Psoas muscle (tissue), 8 donors: Measurements from ENCODE around the gene DCC. TPM values are rescaled to one million over a fixed set of nuclear protein-coding genes. Genes with fewer than 3 reads are reported as not detected.

Experiments used
- ATAC-seq, 4 donors: fragments of 200-7000 bp; cut with Tn5 transposase; one replicate each; pipeline ENCODE4 v1.9.1; 2020; ENCODE audit warnings: moderate library complexity in 3 of 4, mild to moderate bottlenecking in 2 of 4
- DNase-seq, 2 donors: peaks; one replicate each; pipeline ENCODE4 v3.0.0-alpha.2; 2020
- H3K27ac ChIP-seq: fragments of 200-600 bp; one replicate; pipeline ENCODE4 v1.8.0; 2022
- H3K27me3 ChIP-seq, 3 donors: fragments of 200-600 bp in 1 of 3; one replicate each; pipeline versions ENCODE4 v1.6.1 to v1.8.0; 2013 to 2022; ENCODE audit warnings: low read length in 2 of 3, mild to moderate bottlenecking in 2 of 3, moderate library complexity in 1 of 3; ENCODE audit not compliant: insufficient read depth in 3 of 3
- H3K36me3 ChIP-seq, 2 donors: fragments of 200-600 bp in 1 of 2; one replicate each; pipeline versions ENCODE4 v1.6.1 to v1.8.0; 2013 to 2022; ENCODE audit warnings: low read depth in 1 of 2, mild to moderate bottlenecking in 1 of 2, moderate library complexity in 1 of 2; ENCODE audit not compliant: insufficient read depth in 1 of 2
- H3K4me1 ChIP-seq: fragments of 200-600 bp; one replicate; pipeline ENCODE4 v1.8.0; 2022
- H3K4me3 ChIP-seq: fragments of 200-600 bp; one replicate; pipeline ENCODE4 v1.8.0; 2022; ENCODE audit warnings: mild to moderate bottlenecking
- H3K9me3 ChIP-seq: fragments of 200-600 bp; one replicate; pipeline ENCODE4 v1.8.0; 2022
- WGBS, 3 donors: extraction: QIAGEN DNeasy Blood & Tissue Kit; methylation state at CpG; one replicate each; pipeline versions ENCODE4 v1.1.6 to v1.1.7; 2013; 5-methylcytosine and 5-hydroxymethylcytosine counted together
- intact Hi-C, 2 donors: fragments of 100-400 bp; cut with DNase I; formaldehyde crosslinking; loops; one replicate each; pipeline versions ENCODE4 v1.11.0 to v1.14.2; 2022
- polyA plus RNA-seq, 3 donors: library from polyadenylated mRNA; stranded (reverse); fragments of 200-250 nt; gene quantifications; one replicate each; pipeline ENCODE4 v1.2.3, GENCODE V29; 2013
- total RNA-seq, 4 donors: library from RNA; stranded (reverse); fragmentation: NEBNext Ultra II Directional in 2 of 4; extraction: Animal tissue kit (Norgen Biotek cat#: 25700) in 2 of 4; gene quantifications; one replicate each; pipeline versions ENCODE4 v1.2.1 to v1.2.4, GENCODE V29; 2021 to 2023
- TF ChIP-seq, protein P1 (sequence below): fragments of 200-600 bp; IDR thresholded peaks from one replicate; pipeline ENCODE4 v1.8.0; 2022; ENCODE audit warnings: antibody characterized with exemption
- donor health status: healthy with polysubstance abuse.
- donor health status: DM: no; HTN: no; CAD: no; lungs with moderate emphysema.
- donor health status: Bipolar disorder and iron deficiency.
- donor health status: healthy.
- donor health status: DM: yes; HTN: yes; CAD: no.
- donor health status: DM: no; HTN: no; CAD: no.
- donor health status: DM: no; HTN: no; CAD: no.
- donor health status: DM: yes; HTN: yes; CAD: no.

Gene DCC
- total and polyA plus RNA-seq, 7 donors = 0.01 to 0.02 TPM; not detected in 5

DNA sequence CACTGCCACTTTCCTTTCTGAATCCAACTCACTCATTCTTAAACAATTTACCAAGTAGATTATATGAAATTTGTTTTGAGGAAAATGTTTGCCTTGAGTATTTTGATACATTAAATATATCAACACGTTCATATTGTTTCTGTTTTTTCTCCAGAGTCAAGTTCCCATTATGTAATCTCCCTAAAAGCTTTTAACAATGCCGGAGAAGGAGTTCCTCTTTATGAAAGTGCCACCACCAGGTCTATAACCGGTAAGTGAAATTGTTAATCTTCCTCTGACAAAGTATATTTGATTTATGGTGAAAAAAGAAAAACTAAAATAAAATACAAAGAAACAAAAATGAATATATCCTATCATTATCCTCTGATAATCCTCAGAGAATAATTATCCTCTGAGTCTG is 1045.9 kb downstream of the DCC start:
- intact Hi-C loops = no loop called here
- Histone ChIP-seq H3K9me3 (no peaks in the 10 kb centered on the region), H3K36me3 (no peaks in the 10 kb centered on the region), H3K27me3 (no peaks in the 10 kb centered on the region), H3K4me1 (no peaks in the 10 kb centered on the region), H3K27ac (no peak overlapping the region), H3K4me3 (no peak overlapping the region)
- DNase-seq (no peak), ATAC-seq (no peak)
- TF ChIP-seq, protein P1, sequence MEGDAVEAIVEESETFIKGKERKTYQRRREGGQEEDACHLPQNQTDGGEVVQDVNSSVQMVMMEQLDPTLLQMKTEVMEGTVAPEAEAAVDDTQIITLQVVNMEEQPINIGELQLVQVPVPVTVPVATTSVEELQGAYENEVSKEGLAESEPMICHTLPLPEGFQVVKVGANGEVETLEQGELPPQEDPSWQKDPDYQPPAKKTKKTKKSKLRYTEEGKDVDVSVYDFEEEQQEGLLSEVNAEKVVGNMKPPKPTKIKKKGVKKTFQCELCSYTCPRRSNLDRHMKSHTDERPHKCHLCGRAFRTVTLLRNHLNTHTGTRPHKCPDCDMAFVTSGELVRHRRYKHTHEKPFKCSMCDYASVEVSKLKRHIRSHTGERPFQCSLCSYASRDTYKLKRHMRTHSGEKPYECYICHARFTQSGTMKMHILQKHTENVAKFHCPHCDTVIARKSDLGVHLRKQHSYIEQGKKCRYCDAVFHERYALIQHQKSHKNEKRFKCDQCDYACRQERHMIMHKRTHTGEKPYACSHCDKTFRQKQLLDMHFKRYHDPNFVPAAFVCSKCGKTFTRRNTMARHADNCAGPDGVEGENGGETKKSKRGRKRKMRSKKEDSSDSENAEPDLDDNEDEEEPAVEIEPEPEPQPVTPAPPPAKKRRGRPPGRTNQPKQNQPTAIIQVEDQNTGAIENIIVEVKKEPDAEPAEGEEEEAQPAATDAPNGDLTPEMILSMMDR = no peak
- 62 to 65% (median 64%) methylated on average over 3 of the region's 3 CpGs for WGBS, 3 donors

DNA sequence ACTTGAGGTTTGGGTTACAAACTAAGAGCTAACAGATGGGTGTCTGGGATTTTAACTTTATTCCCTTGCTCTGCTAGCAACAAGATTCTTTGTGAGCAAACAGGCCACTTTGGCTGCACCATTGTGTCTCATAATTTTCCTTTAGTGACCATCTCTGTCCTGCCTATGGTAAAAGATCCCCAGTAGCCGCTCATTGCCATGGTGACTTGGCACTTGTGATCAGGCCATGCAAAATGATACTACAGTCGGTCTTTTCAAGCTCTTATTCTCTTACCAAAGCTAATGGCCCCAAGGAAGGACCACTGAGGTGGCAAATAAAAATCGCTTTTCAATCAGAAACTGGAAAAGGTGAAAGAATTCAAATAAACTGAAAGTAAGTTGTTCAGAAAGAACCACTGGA is 1047.6 kb downstream of the DCC start:
- no peaks in the 10 kb centered on the region for H3K9me3 ChIP-seq
- H3K27me3 ChIP-seq = no peaks in the 10 kb centered on the region
- ATAC-seq (no peak), DNase-seq (no peak)
- TF ChIP-seq, protein P1 = no peak
- H3K4me1 ChIP-seq = no peaks in the 10 kb centered on the region
- intact Hi-C loops = no loop called here
- no peaks in the 10 kb centered on the region for H3K36me3 ChIP-seq
- 53 to 70% (median 67%) methylated on average over 3 of the region's 3 CpGs for WGBS, 3 donors
- no peak overlapping the region for H3K4me3 ChIP-seq
- H3K27ac ChIP-seq = no peak overlapping the region

DNA sequence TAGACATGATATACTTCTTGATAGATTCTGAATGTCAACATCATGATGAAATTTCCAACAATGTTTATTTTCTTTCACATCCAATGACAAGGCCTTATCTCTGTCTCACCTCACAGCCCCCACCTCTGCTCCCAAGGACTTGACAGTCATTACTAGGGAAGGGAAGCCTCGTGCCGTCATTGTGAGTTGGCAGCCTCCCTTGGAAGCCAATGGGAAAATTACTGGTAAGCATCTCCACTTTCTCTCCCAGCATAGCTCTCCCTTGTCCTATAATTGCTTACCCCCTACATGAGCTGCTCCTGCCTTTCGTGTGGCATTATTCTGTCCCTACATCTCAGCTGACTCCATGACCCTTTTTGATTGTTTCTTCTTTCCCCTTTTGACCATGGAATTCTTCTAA is 1062.7 kb downstream of the DCC start:
- Histone ChIP-seq H3K4me3 (no peak overlapping the region), H3K4me1 (no peaks in the 10 kb centered on the region), H3K27me3 (no peaks in the 10 kb centered on the region), H3K9me3 (no peaks in the 10 kb centered on the region), H3K27ac (no peak overlapping the region), H3K36me3 (no peaks in the 10 kb centered on the region)
- intact Hi-C loops = no loop called here
- TF ChIP-seq, protein P1 = no peak
- DNase-seq (no peak), ATAC-seq (no peak)
- 70 to 72% (median 72%) methylated on average over 3 of the region's 3 CpGs for WGBS, 3 donors

DNA sequence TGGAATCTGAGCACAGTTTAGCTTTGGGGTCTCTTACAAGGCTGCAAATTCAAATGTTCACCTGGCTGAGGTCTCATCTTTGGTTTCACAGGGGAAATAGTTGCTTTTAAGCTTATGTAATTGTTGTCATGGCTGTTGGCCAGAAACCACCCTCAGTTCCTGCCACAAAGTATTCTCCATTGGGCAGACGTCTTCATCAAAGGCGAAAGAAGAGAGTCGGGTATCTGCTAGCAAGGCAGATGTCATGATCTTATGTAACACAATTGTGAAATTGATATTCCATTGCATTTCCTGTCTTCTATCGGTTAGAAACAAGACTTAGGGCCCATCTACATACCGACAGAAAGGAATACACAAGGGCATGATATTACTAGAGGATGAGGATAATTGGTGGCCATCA is 1068.3 kb downstream of the DCC start:
- no peak for ATAC-seq
- 75 to 83% (median 78%) methylated on average over 5 of the region's 5 CpGs for WGBS, 3 donors

DNA sequence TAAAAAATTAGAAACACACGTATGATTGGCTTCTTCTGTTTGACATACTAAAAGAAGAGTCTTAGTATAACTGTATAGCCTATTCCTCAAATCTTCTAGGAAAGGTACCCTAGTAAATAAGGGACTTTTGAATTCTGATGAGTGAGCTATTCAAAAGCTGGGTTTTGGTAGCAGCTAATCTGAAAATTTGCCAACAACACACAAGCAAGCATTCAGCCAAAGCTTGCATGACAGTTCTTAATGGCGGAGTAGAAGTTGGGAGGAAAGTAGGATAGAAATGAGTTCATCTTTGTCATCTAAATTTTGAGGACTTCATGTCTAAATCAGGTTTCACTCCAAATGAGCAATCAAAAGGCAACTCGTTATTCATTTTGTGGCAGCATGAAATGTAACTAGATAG is 1071.5 kb downstream of the DCC start:
- DNase-seq (no peak), ATAC-seq (no peak)
- H3K27ac ChIP-seq = no peak overlapping the region
- H3K36me3 ChIP-seq = no peaks in the 10 kb centered on the region
- intact Hi-C loops = no loop called here
- no peak overlapping the region for H3K4me3 ChIP-seq
- no peaks in the 10 kb centered on the region for H3K9me3 ChIP-seq
- H3K4me1 ChIP-seq = no peaks in the 10 kb centered on the region
- TF ChIP-seq, protein P1 = no peak
- no peaks in the 10 kb centered on the region for H3K27me3 ChIP-seq
- 49 to 74% (median 67%) methylated on average over 3 of the region's 3 CpGs for WGBS, 3 donors

More for the DNA sequence above, 1068.3 kb downstream of the DCC start:
- Histone ChIP-seq H3K9me3 (no peaks in the 10 kb centered on the region), H3K27ac (no peak overlapping the region), H3K27me3 (no peaks in the 10 kb centered on the region), H3K36me3 (no peaks in the 10 kb centered on the region), H3K4me1 (no peaks in the 10 kb centered on the region), H3K4me3 (no peak overlapping the region)
- TF ChIP-seq, protein P1 = no peak
- no peak for DNase-seq
- intact Hi-C loops = no loop called here
